K562 (cell line): ENCODE data around the gene ARL6IP6. TPM values are rescaled to one million over a fixed set of nuclear protein-coding genes. Genes with fewer than 3 reads are reported as not detected.
"Not testable (repeated sequence)": the region's sequence is repeated elsewhere in the genome, so short reads cannot be mapped to it uniquely, and the experiment has no call there.

Experiments used
- ATAC-seq: fragments of 200-7000 bp; cut with Tn5 transposase; 3 replicates; pipeline ENCODE4 v1.9.1; 2020; ENCODE audit warnings: moderate library complexity
- BruUV-seq: library from RNA; stranded (reverse); fragments of 400-500 nt; replicated peaks from 2 replicates; lab custom pipeline; 2021; lab: Mats Ljungman, UMichigan
- CTCF ChIA-PET: fragments of 300-600 bp; formaldehyde crosslinking; extraction: SDS; loops from one replicate; lab custom pipeline; 2021; ENCODE audit warnings: low intra/inter-chr PET ratio; lab: Yijun Ruan, JAX
- POLR2A ChIA-PET: fragments of 300-600, 350-650 bp; sonication (Branson Sonifier 250); formaldehyde crosslinking; extraction: SDS; loops from one replicate; lab custom pipeline; 2021; ENCODE audit warnings: antibody characterized with exemption, inconsistent platforms; lab: Yijun Ruan, JAX
- DNase-seq, 4 experiments: peaks; one replicate each; pipeline versions ENCODE4 v3.0.0 to v3.0.0-alpha.2; 2011 to 2018; ENCODE audit warnings: low spot score in 3 of 4, mixed read lengths in 3 of 4; ENCODE audit errors: extremely low read depth in 1 of 4
- FAIRE-seq: peaks from 2 replicates; lab custom pipeline; 2011; peaks lifted over from hg19 to GRCh38; lab: Jason Lieb, UNC
- H2AFZ ChIP-seq: 2 replicates; pipeline ENCODE4 v1.6.0; 2011; ENCODE audit warnings: low read depth, low read length, control low read depth, inconsistent platforms
- H3K27ac ChIP-seq: fragments of 200-600 bp; 3 replicates; pipeline ENCODE4 v1.8.0; 2011; ENCODE audit warnings: low read depth, mild to moderate bottlenecking, control low read depth, inconsistent platforms, low read length, moderate library complexity, mixed read lengths; ENCODE audit errors: extremely low read depth
- H3K27me3 ChIP-seq, 2 experiments: fragments of 300-600 bp in 1 of 2; 2 replicates in 1 of 2; 3 replicates in 1 of 2; pipeline versions ENCODE4 v1.6.0 to v1.8.0; 2011; ENCODE audit warnings: inconsistent platforms in 2 of 2, low read length in 2 of 2, mild to moderate bottlenecking in 1 of 2, mixed read lengths in 1 of 2, moderate library complexity in 1 of 2; ENCODE audit not compliant: control insufficient read depth in 2 of 2, insufficient read depth in 2 of 2
- H3K36me3 ChIP-seq: fragments of 300-600 bp; 3 replicates; pipeline ENCODE4 v1.8.0; 2011; ENCODE audit warnings: mild to moderate bottlenecking, low read length, inconsistent platforms; ENCODE audit not compliant: control insufficient read depth, insufficient read depth
- H3K4me1 ChIP-seq, 2 experiments: fragments of 200-600 bp in 1 of 2; replicated peaks in 1 of 2; 2 replicates in 1 of 2; 3 replicates in 1 of 2; pipeline versions ENCODE4 v1.5.1 to v1.8.0; 2011; ENCODE audit warnings: inconsistent platforms in 2 of 2, low read length in 2 of 2, mild to moderate bottlenecking in 1 of 2, mixed read lengths in 1 of 2, moderate library complexity in 1 of 2; ENCODE audit not compliant: control insufficient read depth in 2 of 2, insufficient read depth in 2 of 2
- H3K4me2 ChIP-seq: 2 replicates; pipeline ENCODE4 v1.6.1; 2011; ENCODE audit warnings: low read length, control low read depth, inconsistent platforms, mixed read lengths; ENCODE audit not compliant: insufficient read depth
- H3K4me3 ChIP-seq: fragments of 200-600 bp; sonication (generic), shearing (Covaris generic); 2 replicates; pipeline ENCODE4 v1.5.1; 2016; ENCODE audit warnings: control low read depth, inconsistent platforms
- H3K79me2 ChIP-seq: fragments of 200-600 bp; 3 replicates; pipeline ENCODE4 v1.8.0; 2011; ENCODE audit warnings: low read length, inconsistent platforms; ENCODE audit not compliant: control insufficient read depth, insufficient read depth
- H3K9ac ChIP-seq, 2 experiments: 2 replicates each; pipeline versions ENCODE4 v1.6.0 to v1.6.1; 2011; ENCODE audit warnings: low read depth in 2 of 2, low read length in 2 of 2, control low read depth in 1 of 2, inconsistent platforms in 1 of 2, mild to moderate bottlenecking in 1 of 2, mixed read lengths in 1 of 2; ENCODE audit not compliant: insufficient read depth in 1 of 2
- H3K9me1 ChIP-seq: one replicate; pipeline ENCODE4 v1.6.0; 2011; ENCODE audit warnings: inconsistent platforms, mild to moderate bottlenecking, low read length, moderate library complexity; ENCODE audit not compliant: control insufficient read depth, insufficient read depth
- H3K9me3 ChIP-seq: replicated peaks from 2 replicates; pipeline ENCODE4 v1.5.1; 2011; ENCODE audit warnings: low read depth, low read length, inconsistent platforms; ENCODE audit not compliant: control insufficient read depth, insufficient read depth
- H4K20me1 ChIP-seq: replicated peaks from 2 replicates; pipeline ENCODE4 v1.6.1; 2011; ENCODE audit warnings: low read length, inconsistent platforms, mixed read lengths; ENCODE audit not compliant: control insufficient read depth, insufficient read depth
- HNRNPL ChIP-seq: fragments of 200-400 bp; formaldehyde crosslinking; IDR thresholded peaks from 2 replicates; pipeline ENCODE4 v1.6.1; 2017; ENCODE audit warnings: low read depth, mild to moderate bottlenecking, low read length
- NBN ChIP-seq: fragments of 450-650 bp; IDR thresholded peaks from 2 replicates; pipeline ENCODE4 v1.6.1; 2016; ENCODE audit warnings: low read depth, mild to moderate bottlenecking
- NELFE ChIP-seq: IDR thresholded peaks from 2 replicates; pipeline ENCODE4 v1.6.1; 2011; ENCODE audit warnings: mild to moderate bottlenecking; ENCODE audit not compliant: insufficient read depth, insufficient read length
- PHTF2 ChIP-seq: fragments of 250-450 bp; sonication (Bioruptor Pico); IDR thresholded peaks from 2 replicates; pipeline ENCODE4 v1.5.0; 2021; ENCODE audit warnings: mild to moderate bottlenecking
- POLR2A ChIP-seq: fragments of 450-650 bp; conservative IDR thresholded peaks from 2 replicates; pipeline ENCODE4 v1.6.1; 2016
- TAL1 ChIP-seq: fragments of 450-650 bp; IDR thresholded peaks from 2 replicates; pipeline ENCODE4 v1.6.1; 2016; ENCODE audit warnings: mild to moderate bottlenecking
- ZNF780A ChIP-seq: fragments of 250-450 bp; sonication (Bioruptor Pico); IDR thresholded peaks from 2 replicates; pipeline ENCODE4 v1.5.0; 2021; ENCODE audit warnings: mild to moderate bottlenecking
- WGBS: fragments of 100-300 bp; shearing (Covaris generic); methylation state at CpG from one replicate; pipeline ENCODE4 v1.1.6; 2016; ENCODE audit warnings: low coverage, mixed read lengths; ENCODE audit not compliant: insufficient coverage; ENCODE audit errors: missing lambda C conversion rate; 5-methylcytosine and 5-hydroxymethylcytosine counted together
- in situ Hi-C: fragments of 300-500 bp; cut with MboI; formaldehyde crosslinking; loops from 4 replicates; pipeline ENCODE4 v1.15.0; 2018; ENCODE audit warnings: inconsistent platforms, mixed read lengths
- intact Hi-C: fragments of 100-400 bp; cut with micrococcal nuclease; formaldehyde crosslinking; loops from 2 replicates; pipeline ENCODE4 v1.14.2; 2022
- polyA plus RNA-seq, 8 experiments: library from polyadenylated mRNA; depleted of rRNA in 4 of 8; stranded (reverse) in 5 of 8; unstranded in 3 of 8; fragments of >200 nt; fragmentation: Nextera tagmentation in 2 of 8; fragmentation: Illumina TruSeq in 1 of 8; extraction: Ambion mirVana in 2 of 8; extraction: Trizol in 1 of 8; gene quantifications; 2 replicates each; pipeline versions ENCODE4 v1.2.1 to v1.2.3, GENCODE V29; 2011 to 2014; ENCODE audit warnings: inconsistent platforms in 1 of 8, missing spikeins in 1 of 8
- total RNA-seq, 7 experiments: library from RNA; depleted of rRNA in 6 of 7; stranded (reverse); fragments of >200 nt in 6 of 7; fragmentation: Illumina TruSeq in 2 of 7; extraction: Trizol in 2 of 7; gene quantifications; 2 replicates each; pipeline versions ENCODE4 v1.2.1 to v1.2.3, GENCODE V29; 2011 to 2021; ENCODE audit warnings: low replicate concordance in 1 of 7

ARL6IP6 gene
- total and polyA plus RNA-seq, 9 of the 15 experiments (the other 6 are each of a cell fraction or from before 2014, with no cell fraction given), result 19.2 to 98.5 (median 36.2) TPM

GRCh38 chr2:152762202-152762601, 43.8 kb downstream of the ARL6IP6 start:
- Histone ChIP-seq H2AFZ (no peak overlapping the region), H3K9me3 (no peaks in the 10 kb centered on the region; the same call in 1 of the 2 replicates), H3K79me2 (no peaks in the 10 kb centered on the region), H3K36me3 (peaks cover 26% of the 10 kb centered on the region; the same call in 2 of the 3 replicates), H3K4me1 (no peaks in the 10 kb centered on the region), H3K9ac (no peak overlapping the region), H4K20me1 (no peaks in the 10 kb centered on the region), H3K27me3 (no peaks in the 10 kb centered on the region), H3K4me3 (no peak overlapping the region), H3K27ac (no peak overlapping the region), H3K4me2 (no peak overlapping the region), H3K9me1 (no peaks in the 10 kb centered on the region)
- in situ Hi-C loops (no loop called here), intact Hi-C loops (no loop called here)
- TF ChIP-seq NBN, result no peak
- no peak for TF ChIP-seq TAL1
- no peak for TF ChIP-seq ZNF780A
- TF ChIP-seq NELFE, result no peak
- TF ChIP-seq HNRNPL, result no peak
- no peak for TF ChIP-seq PHTF2
- CTCF ChIA-PET, result no interaction called here
- FAIRE-seq (no peak), DNase-seq (no peak), ATAC-seq (no peak)
- POLR2A ChIA-PET, result no interaction called here
- WGBS, result 90% methylated on average over 5 of the region's 5 CpGs
- no TSS peak for BruUV-seq

GRCh38 chr2:152763208-152763607, 44.8 kb downstream of the ARL6IP6 start:
- H3K9ac ChIP-seq, intact Hi-C loops, H3K79me2 ChIP-seq, H4K20me1 ChIP-seq, CTCF ChIA-PET, H3K9me1 ChIP-seq, BruUV-seq, DNase-seq, H3K4me3 ChIP-seq, H3K9me3 ChIP-seq, H3K27ac ChIP-seq, FAIRE-seq, H3K27me3 ChIP-seq, POLR2A ChIA-PET, in situ Hi-C loops, H3K4me2 ChIP-seq, H3K4me1 ChIP-seq, H2AFZ ChIP-seq: not testable (repeated sequence)
- H3K36me3 ChIP-seq, result peaks cover 20% of the 10 kb centered on the region; the same call in 1 of the 3 replicates
- ATAC-seq, result peak; percentile 30
- 77% methylated on average over 4 of the region's 4 CpGs for WGBS
- TF ChIP-seq POLR2A, result 0 out of 2 replicates have a peak, but pooled peaks have one; percentile 45
